SK-N-MC (cell line): ENCODE measurements around the gene PROB1.
A peak's percentile ranks its signal among the peaks of the same experiment; 100 is the strongest.
"Not testable (repeated sequence)": the region's sequence is repeated elsewhere in the genome, so short reads cannot be mapped to it uniquely, and the experiment has no call there.

Experiments
- DNase-seq: peaks from one replicate; pipeline ENCODE4 v3.0.0-alpha.2; 2011; ENCODE audit warnings: low read depth, low spot score
- H3K27ac ChIP-seq: fragments of 200-600 bp; sonication (generic); 2 replicates; pipeline ENCODE4 v1.5.1; 2016; ENCODE audit warnings: mixed run types
- H3K36me3 ChIP-seq: fragments of 200-600 bp; sonication (generic); 2 replicates; pipeline ENCODE4 v1.6.1; 2017; ENCODE audit warnings: antibody characterized with exemption, low read length, mixed read lengths; ENCODE audit not compliant: insufficient read depth
- H3K4me3 ChIP-seq: fragments of 200-600 bp; sonication (generic); 2 replicates; pipeline ENCODE4 v1.5.1; 2016
- H3K9ac ChIP-seq: fragments of 200-600 bp; sonication (generic); 2 replicates; pipeline ENCODE4 v1.8.0; 2017; ENCODE audit warnings: mixed run types, mixed read lengths; ENCODE audit not compliant: insufficient read length
- H3K9me3 ChIP-seq: fragments of 200-600 bp; sonication (generic); 2 replicates; pipeline ENCODE4 v1.6.1; 2017; ENCODE audit warnings: low read depth, mild to moderate bottlenecking, antibody characterized with exemption, low read length, moderate library complexity, mixed read lengths
- EZH2 ChIP-seq: fragments of 200-600 bp; sonication (generic); IDR thresholded peaks from one replicate; pipeline ENCODE4 v1.6.1; 2017; ENCODE audit warnings: antibody characterized with exemption
- FOXP2 ChIP-seq: optimal IDR thresholded peaks from 2 replicates; pipeline ENCODE3; 2011; ENCODE audit warnings: mild to moderate bottlenecking, moderate library complexity; ENCODE audit not compliant: insufficient read depth; ENCODE audit errors: extremely low read length, control extremely low read depth
- POLR2AphosphoS5 ChIP-seq: IDR thresholded peaks from 2 replicates; pipeline ENCODE4 v1.6.1; 2012; ENCODE audit warnings: mild to moderate bottlenecking, low read depth, low read length, borderline replicate concordance

Gene PROB1

DNA sequence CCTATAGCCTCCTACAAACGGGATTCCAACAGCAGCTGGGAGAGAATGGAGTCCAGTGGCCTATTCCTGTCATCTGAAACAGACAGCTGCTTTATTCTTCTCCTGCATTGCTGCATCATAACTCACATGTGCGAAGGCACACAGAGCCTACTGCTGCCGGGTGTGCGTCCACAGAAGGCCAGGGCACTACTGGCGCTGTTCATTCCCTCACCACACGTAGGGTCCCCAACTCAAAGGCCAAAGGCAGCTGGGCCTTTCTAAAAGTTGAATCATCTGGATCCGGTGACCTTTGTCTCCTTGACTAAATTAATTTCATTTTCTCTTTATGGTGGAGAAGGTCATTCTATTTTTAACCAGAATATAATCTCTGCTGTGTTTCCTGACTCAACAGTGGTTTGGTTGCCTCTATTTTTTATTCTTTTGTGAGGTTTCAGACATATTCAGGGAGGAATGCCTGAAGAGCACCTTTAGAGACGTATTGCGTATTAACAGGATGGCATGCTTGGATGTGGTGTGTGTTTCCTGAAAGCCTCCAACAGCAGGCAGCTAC lies 19.8 kb upstream of the PROB1 start:
- no peak for DNase-seq
- TF ChIP-seq EZH2 (no peak), FOXP2 (no peak), POLR2AphosphoS5 (no peak)
- H3K9ac ChIP-seq = no peak overlapping the region
- no peaks in the 10 kb centered on the region for H3K36me3 ChIP-seq
- H3K27ac ChIP-seq = no peak overlapping the region; the same call in 1 of the 2 replicates
- no peaks in the 10 kb centered on the region for H3K9me3 ChIP-seq
- H3K4me3 ChIP-seq = no peak overlapping the region

DNA sequence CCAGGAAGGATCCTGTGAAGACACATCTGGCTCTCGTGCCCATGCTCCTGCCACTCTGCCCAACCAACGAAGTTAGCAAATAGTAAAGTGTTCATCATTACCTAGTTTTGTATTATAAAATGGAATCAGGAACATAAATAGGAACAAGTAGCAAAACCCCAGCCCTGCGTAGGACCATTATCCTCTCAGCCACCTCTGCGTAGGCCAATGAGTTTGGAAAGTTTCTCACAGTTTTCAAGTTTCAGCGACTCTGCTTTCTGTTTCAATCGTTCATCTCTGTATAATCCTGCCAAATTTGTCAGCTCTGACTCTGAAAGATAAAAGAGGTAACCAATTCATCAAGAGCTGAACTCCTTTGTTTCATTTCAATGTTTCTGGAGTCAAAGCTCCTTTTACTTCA lies 19.1 kb upstream of the PROB1 start:
- Histone ChIP-seq H3K27ac (no peak overlapping the region; the same call in 1 of the 2 replicates), H3K4me3 (no peak overlapping the region), H3K9me3 (no peaks in the 10 kb centered on the region), H3K9ac (no peak overlapping the region), H3K36me3 (no peaks in the 10 kb centered on the region)
- TF ChIP-seq POLR2AphosphoS5 = no peak
- no peak for TF ChIP-seq EZH2
- no peak for TF ChIP-seq FOXP2
- no peak for DNase-seq

DNA sequence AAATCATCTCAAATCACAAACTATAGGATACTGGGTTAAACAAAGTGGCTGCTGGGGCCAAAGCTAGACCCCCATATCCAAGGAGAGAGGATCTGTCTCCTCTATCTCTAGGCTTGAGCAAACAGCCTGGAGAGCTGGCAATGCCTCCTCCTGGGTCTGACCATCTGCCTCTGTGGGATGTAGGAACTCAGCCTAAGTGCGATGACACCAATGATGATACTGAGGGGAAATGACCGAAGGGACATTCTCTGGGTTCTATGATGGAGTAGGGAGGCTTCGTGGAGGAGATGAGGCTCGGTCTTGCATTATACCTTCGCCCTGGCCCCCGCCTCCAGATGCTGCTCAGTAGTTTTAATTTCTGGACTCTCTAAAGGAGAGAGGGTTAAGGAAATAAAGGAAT lies 18.2 kb upstream of the PROB1 start:
- H3K4me3 ChIP-seq = no peak overlapping the region
- TF ChIP-seq EZH2 (no peak), FOXP2 (no peak), POLR2AphosphoS5 (no peak)
- H3K9ac ChIP-seq = no peak overlapping the region
- H3K9me3 ChIP-seq = no peaks in the 10 kb centered on the region
- DNase-seq = no peak
- no peaks in the 10 kb centered on the region for H3K36me3 ChIP-seq
- no peak overlapping the region for H3K27ac ChIP-seq

DNA sequence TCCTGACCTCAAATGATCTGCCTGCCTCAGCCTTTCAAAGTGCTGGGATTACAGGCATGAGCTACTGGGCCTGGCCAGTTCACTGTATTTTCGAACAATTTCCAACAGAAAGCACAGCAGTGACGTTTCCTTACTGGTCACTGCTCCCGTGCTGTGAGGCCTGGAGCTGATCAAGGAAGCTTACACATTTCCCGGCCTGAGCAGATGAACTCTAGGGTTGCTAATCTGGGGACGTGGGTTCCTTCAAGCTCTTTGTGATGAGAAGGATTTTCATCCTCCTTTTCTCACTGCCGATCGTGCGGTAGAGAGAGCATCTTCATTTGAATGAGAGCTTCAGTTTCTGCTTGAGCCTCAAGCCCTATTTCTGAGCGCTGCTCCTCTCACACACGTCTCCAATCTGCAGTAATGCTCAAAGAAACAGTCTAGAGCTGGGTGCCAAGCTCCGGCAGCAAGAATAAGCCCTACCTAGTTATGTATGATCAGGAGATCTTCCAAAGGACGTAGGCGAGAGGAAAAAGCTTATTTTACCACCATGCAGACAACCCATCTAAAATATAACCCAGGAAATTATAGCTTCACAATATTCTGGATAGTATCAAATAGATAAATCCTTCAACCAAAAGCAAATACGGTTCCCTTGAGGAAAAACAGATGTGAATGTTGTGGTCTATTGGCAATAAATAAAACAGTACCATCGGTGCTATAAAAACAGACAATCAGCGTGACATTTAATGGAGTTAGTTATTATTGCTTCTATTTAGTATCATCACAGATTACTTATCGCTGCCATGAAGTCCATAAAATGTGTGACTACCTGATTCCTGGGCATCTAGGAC lies 16.3 kb upstream of the PROB1 start:
- DNase-seq = no peak
- no peaks in the 10 kb centered on the region for H3K36me3 ChIP-seq
- H3K9me3 ChIP-seq = no peaks in the 10 kb centered on the region
- no peak overlapping the region for H3K27ac ChIP-seq
- H3K9ac ChIP-seq = no peak overlapping the region
- peak overlapping the region; percentile 16; the same call in 1 of the 2 replicates for H3K4me3 ChIP-seq
- no peak for TF ChIP-seq POLR2AphosphoS5
- TF ChIP-seq FOXP2 = peak; percentile 52
- TF ChIP-seq EZH2 = no peak

DNA sequence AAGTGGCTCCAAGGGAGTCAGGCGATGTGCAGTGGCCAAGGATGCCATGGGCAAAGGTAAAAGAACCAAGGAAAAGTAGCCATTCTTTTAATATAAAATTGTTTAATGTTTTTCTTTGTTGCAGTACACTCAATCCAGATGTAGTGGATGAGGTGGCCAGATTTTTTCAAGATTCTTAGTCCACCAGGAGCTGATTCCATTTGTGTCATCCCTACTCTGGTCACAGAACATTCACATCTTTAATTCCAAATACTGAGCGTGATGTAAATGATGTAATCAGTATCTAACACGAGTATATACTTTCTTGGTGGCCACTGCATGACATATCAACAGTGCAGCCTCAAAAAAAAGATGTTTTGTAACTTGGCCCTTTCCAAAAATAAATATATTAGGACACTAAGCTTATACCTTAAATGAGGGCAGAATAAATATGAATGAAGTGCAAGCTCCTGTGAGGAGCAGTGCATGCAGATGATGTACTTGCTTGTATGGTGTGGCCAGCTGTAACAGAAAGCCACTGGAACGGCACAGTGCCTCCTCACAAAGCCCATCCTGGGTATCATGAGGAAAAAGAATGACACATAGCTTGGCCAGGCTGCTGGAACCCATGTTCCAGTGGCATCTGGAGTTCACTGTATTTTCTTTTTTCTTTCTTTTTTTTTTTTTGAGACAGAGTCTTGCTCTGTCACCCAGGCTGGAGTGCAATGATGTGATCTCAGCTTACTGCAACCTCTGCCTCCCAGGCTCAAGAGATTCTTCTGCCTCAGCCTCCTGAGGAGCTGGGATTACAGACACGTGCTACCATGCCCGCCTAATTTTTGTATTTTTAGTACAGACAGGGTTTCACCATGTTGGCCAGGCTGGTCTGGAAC lies 15.5 kb upstream of the PROB1 start:
- H3K9me3 ChIP-seq = no peaks in the 10 kb centered on the region
- no peak overlapping the region for H3K4me3 ChIP-seq
- no peaks in the 10 kb centered on the region for H3K36me3 ChIP-seq
- no peak overlapping the region for H3K27ac ChIP-seq
- DNase-seq = no peak
- no peak overlapping the region for H3K9ac ChIP-seq
- TF ChIP-seq POLR2AphosphoS5 = no peak
- no peak for TF ChIP-seq FOXP2
- no peak for TF ChIP-seq EZH2

DNA sequence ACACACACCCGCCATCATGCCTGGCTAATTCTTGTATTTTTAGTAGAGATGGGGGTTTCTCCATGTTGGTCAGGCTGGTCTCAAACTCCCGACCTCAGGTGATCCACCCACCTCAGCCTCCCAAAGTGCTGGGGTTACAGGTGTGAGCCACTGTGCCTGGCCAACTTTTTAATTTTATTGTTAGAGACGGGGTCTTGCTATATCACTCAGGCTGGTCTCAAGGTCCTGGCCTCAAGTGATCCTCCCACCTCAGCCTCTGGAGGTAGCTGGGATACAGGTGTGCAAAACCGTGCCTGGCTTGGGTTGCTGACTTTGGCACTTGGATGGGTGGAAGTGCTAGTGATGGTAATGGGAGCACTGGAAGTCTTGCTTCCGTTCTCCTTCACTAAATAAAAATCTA lies 14.2 kb upstream of the PROB1 start:
- H3K36me3 ChIP-seq, H3K4me3 ChIP-seq, DNase-seq, H3K9me3 ChIP-seq, H3K27ac ChIP-seq, H3K9ac ChIP-seq: not testable (repeated sequence)

DNA sequence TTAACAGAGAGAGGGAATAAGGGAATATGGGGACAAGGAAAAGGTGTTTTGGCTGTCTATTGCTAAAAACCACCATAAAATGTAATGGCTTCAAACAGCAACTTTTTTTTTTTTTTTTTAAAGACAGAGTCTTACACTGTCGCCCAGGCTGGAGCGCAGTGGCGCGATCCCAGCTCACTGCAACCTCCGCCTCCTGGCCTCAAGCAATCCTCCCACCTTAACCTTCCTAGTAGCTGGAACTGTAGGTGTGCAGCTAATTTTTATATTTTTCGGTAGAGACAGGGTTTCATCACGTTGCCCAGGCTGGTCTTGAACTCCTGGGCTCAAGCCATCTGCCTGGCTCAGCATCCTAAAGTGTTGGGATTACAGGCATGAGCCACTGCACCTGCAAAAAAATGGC lies 13.3 kb upstream of the PROB1 start:
- no peak overlapping the region for H3K4me3 ChIP-seq
- H3K27ac ChIP-seq = no peak overlapping the region

DNA sequence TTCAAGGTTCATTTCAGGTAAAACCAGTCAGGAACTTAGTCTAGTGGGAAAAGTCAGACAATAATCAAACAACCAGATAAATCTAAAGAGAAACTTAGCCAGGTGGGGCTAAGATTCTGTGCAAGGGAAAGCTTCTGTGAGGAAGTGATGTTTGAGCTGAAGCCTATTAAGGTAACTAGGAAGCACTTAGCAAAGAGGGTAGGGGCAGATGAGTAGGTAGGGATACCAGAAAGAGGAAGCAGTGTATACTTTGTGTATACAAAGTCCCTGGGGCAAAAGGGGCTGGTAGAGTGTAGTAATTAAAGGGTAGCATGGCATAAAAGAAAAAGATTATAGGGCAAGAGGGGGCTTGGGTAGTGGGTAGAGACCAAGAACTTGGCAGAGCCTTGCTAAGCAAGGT lies 12.6 kb upstream of the PROB1 start:
- DNase-seq = no peak
- no peak overlapping the region for H3K9ac ChIP-seq
- no peak overlapping the region for H3K4me3 ChIP-seq
- H3K27ac ChIP-seq = no peak overlapping the region
- no peaks in the 10 kb centered on the region for H3K9me3 ChIP-seq
- no peaks in the 10 kb centered on the region for H3K36me3 ChIP-seq
- TF ChIP-seq FOXP2 (no peak), POLR2AphosphoS5 (no peak), EZH2 (no peak)

More for the DNA sequence above, 13.3 kb upstream of the PROB1 start:
- no peaks in the 10 kb centered on the region for H3K9me3 ChIP-seq
- DNase-seq = no peak
- TF ChIP-seq FOXP2 (no peak), EZH2 (no peak), POLR2AphosphoS5 (no peak)
- H3K9ac ChIP-seq = no peak overlapping the region
- H3K36me3 ChIP-seq = no peaks in the 10 kb centered on the region

DNA sequence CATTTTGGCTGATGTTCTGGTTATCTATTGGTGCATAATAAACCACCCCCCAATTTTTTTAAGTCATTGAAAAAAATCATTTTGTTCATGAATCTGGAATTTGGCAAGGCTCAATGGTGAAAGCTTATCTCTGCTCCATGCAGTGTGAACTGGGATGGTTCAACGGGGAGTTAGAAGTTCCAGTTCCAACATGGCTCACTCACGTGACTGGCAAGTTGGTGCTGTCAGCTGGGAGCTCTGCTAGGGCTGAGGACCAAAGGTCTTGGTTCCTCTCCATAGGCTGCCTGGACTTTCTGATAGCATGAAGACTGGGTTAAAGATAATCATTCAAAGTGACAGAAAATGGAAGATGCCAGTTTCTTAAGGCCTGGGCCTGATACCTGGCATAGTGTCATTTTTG lies 12.1 kb upstream of the PROB1 start:
- H3K9ac ChIP-seq = no peak overlapping the region
- no peaks in the 10 kb centered on the region for H3K36me3 ChIP-seq
- no peak for DNase-seq
- no peak overlapping the region for H3K4me3 ChIP-seq
- no peak for TF ChIP-seq FOXP2
- H3K9me3 ChIP-seq = no peaks in the 10 kb centered on the region
- no peak overlapping the region for H3K27ac ChIP-seq
